Smooth muscle cell (in vitro differentiated cells): Measurements from ENCODE around the gene NME9. TPM values are rescaled to one million over a fixed set of nuclear protein-coding genes. Genes with fewer than 3 reads are reported as not detected.

Experiments used
- DNase-seq: peaks from one replicate; lab custom pipeline; 2025; ENCODE audit not compliant: unreplicated experiment; lab: John Stamatoyannopoulos, UW
- H2AFZ ChIP-seq: fragments of 200-600 bp; sonication (generic); 2 replicates; pipeline ENCODE4 v1.6.0; 2016; ENCODE audit warnings: antibody characterized with exemption, low read depth, mild to moderate bottlenecking
- H3F3A ChIP-seq: fragments of 200-600 bp; sonication (generic); 2 replicates; pipeline ENCODE4 v1.6.0; 2017; ENCODE audit warnings: antibody characterized with exemption, low read depth
- H3K27ac ChIP-seq: fragments of 200-600 bp; sonication (generic); 2 replicates; pipeline ENCODE4 v1.5.1; 2016; ENCODE audit warnings: low read depth, mild to moderate bottlenecking
- H3K27me3 ChIP-seq: fragments of 200-600 bp; sonication (generic); 2 replicates; pipeline ENCODE4 v1.6.1; 2016; ENCODE audit warnings: low read depth, mild to moderate bottlenecking
- H3K36me3 ChIP-seq: fragments of 200-600 bp; sonication (generic); 2 replicates; pipeline ENCODE4 v1.5.1; 2016; ENCODE audit warnings: low read depth
- H3K4me1 ChIP-seq: fragments of 200-600 bp; sonication (generic); 2 replicates; pipeline ENCODE4 v1.5.1; 2016; ENCODE audit warnings: low read depth
- H3K4me2 ChIP-seq: fragments of 200-600 bp; sonication (generic); 2 replicates; pipeline ENCODE4 v1.6.0; 2016; ENCODE audit warnings: mild to moderate bottlenecking
- H3K4me3 ChIP-seq: fragments of 200-600 bp; sonication (generic); 2 replicates; pipeline ENCODE4 v1.5.1; 2016; ENCODE audit warnings: mild to moderate bottlenecking
- H3K79me2 ChIP-seq: fragments of 200-600 bp; sonication (generic); 2 replicates; pipeline ENCODE4 v1.6.0; 2016; ENCODE audit warnings: low read depth, mild to moderate bottlenecking
- H3K9ac ChIP-seq: fragments of 200-600 bp; sonication (generic); 2 replicates; pipeline ENCODE4 v1.6.0; 2016; ENCODE audit warnings: low read depth
- H3K9me3 ChIP-seq: fragments of 200-600 bp; sonication (generic); replicated peaks from 2 replicates; pipeline ENCODE4 v1.5.1; 2016; ENCODE audit warnings: low read depth
- H4K20me1 ChIP-seq: fragments of 200-600 bp; sonication (generic); 2 replicates; pipeline ENCODE4 v1.6.0; 2016; ENCODE audit warnings: low read depth
- CTCF ChIP-seq: fragments of 200-600 bp; sonication (generic); IDR thresholded peaks from 2 replicates; pipeline ENCODE4 v1.5.1; 2017; ENCODE audit warnings: borderline replicate concordance, mild to moderate bottlenecking, antibody characterized with exemption; ENCODE audit not compliant: insufficient read depth, poor library complexity, severe bottlenecking
- WGBS: methylation state at CpG from one replicate; pipeline ENCODE4 v1.1.7; 2016; ENCODE audit warnings: low lambda C conversion rate; 5-methylcytosine and 5-hydroxymethylcytosine counted together
- polyA plus RNA-seq: library from polyadenylated mRNA; unstranded; fragments of >200 nt; fragmentation: Nextera tagmentation; extraction: Ambion mirVana; gene quantifications from 2 replicates; pipeline ENCODE4 v1.2.1, GENCODE V29; 2016
- total RNA-seq: library from RNA; depleted of rRNA; stranded (reverse); fragments of >200 nt; gene quantifications from 2 replicates; pipeline ENCODE4 v1.2.3, GENCODE V29; 2014

Gene NME9
- total and polyA plus RNA-seq, 2 experiments from 2014 or later = not detected

GRCh38 chr3:138354376-138354775 lies 24.7 kb upstream of the NME9 start:
- no peak for DNase-seq
- Histone ChIP-seq H3K4me2 (no peak overlapping the region), H3K4me1 (peaks cover 2% of the 10 kb centered on the region), H4K20me1 (peaks cover 82% of the 10 kb centered on the region), H3K27ac (no peak overlapping the region), H2AFZ (no peak overlapping the region), H3K9ac (no peak overlapping the region), H3F3A (no peaks in the 10 kb centered on the region), H3K36me3 (no peaks in the 10 kb centered on the region), H3K9me3 (no peaks in the 10 kb centered on the region), H3K4me3 (no peak overlapping the region), H3K27me3 (no peaks in the 10 kb centered on the region), H3K79me2 (peaks cover 8% of the 10 kb centered on the region)
- TF ChIP-seq CTCF = no peak

- Histone ChIP-seq H3K4me2 (peak overlapping the region; percentile 39), H3K27ac (no peak overlapping the region), H3K79me2 (peaks cover 8% of the 10 kb centered on the region), H3F3A (peaks cover 8% of the 10 kb centered on the region), H3K9ac (no peak overlapping the region), H3K36me3 (no peaks in the 10 kb centered on the region), H3K9me3 (no peaks in the 10 kb centered on the region), H3K27me3 (no peaks in the 10 kb centered on the region), H3K4me3 (no peak overlapping the region), H2AFZ (no peak overlapping the region), H4K20me1 (peaks cover 62% of the 10 kb centered on the region), H3K4me1 (peaks cover 5% of the 10 kb centered on the region)
- WGBS = 90% methylated on average over 5 of the region's 5 CpGs
- TF ChIP-seq CTCF = no peak
- no peak for DNase-seq
These were observed 22.4 kb upstream of the NME9 start for GRCh38 chr3:138351916-138352550.

- Histone ChIP-seq H3K9me3 (no peaks in the 10 kb centered on the region), H3K36me3 (no peaks in the 10 kb centered on the region), H3K4me3 (no peak overlapping the region), H3K27ac (no peak overlapping the region), H3K4me1 (peaks cover 5% of the 10 kb centered on the region), H3K79me2 (peaks cover 8% of the 10 kb centered on the region), H3K4me2 (no peak overlapping the region), H2AFZ (no peak overlapping the region), H3K27me3 (no peaks in the 10 kb centered on the region), H3K9ac (no peak overlapping the region), H3F3A (peaks cover 8% of the 10 kb centered on the region), H4K20me1 (peaks cover 55% of the 10 kb centered on the region)
- no peak for TF ChIP-seq CTCF
- no peak for DNase-seq
These were observed 21.5 kb upstream of the NME9 start for GRCh38 chr3:138351151-138351550.

GRCh38 chr3:138349926-138350665 lies 20.4 kb upstream of the NME9 start:
- no peak overlapping the region for H2AFZ ChIP-seq
- peak overlapping the region; percentile 90 for H3K4me2 ChIP-seq
- H3K27me3 ChIP-seq = no peaks in the 10 kb centered on the region
- H3K4me1 ChIP-seq = peaks cover 5% of the 10 kb centered on the region
- no peak for TF ChIP-seq CTCF
- peaks cover 8% of the 10 kb centered on the region for H3F3A ChIP-seq
- 45% methylated on average over 13 of the region's 15 CpGs for WGBS
- H3K79me2 ChIP-seq = peaks cover 8% of the 10 kb centered on the region
- no peaks in the 10 kb centered on the region for H3K9me3 ChIP-seq
- H3K27ac ChIP-seq = peak overlapping the region; percentile 44
- no peak for DNase-seq
- no peak overlapping the region for H3K9ac ChIP-seq
- peaks cover 46% of the 10 kb centered on the region for H4K20me1 ChIP-seq
- peak overlapping the region; percentile 84 for H3K4me3 ChIP-seq
- no peaks in the 10 kb centered on the region for H3K36me3 ChIP-seq
